GM18517 (cell line): ENCODE results near the gene IPO9.
A peak's percentile ranks its signal among the peaks of the same experiment; 100 is the strongest.
"Not testable (repeated sequence)": the region's sequence is repeated elsewhere in the genome, so short reads cannot be mapped to it uniquely, and the experiment has no call there.

Experiments used
- ATAC-seq: cut with Tn5 transposase; IDR thresholded peaks from one replicate; pipeline ENCODE4 v1.9.1; 2021; ENCODE audit warnings: mild to moderate bottlenecking, moderate library complexity; ENCODE audit not compliant: unreplicated experiment

Gene IPO9

GRCh38 chr1:201845331-201846083 lies 16.6 kb downstream of the IPO9 start:
- no peak for ATAC-seq

- ATAC-seq, result no peak
These were observed 18.2 kb downstream of the IPO9 start for GRCh38 chr1:201847150-201847549.

- ATAC-seq, result no peak
These were observed 19.3 kb downstream of the IPO9 start for GRCh38 chr1:201848230-201848629.

DNA sequence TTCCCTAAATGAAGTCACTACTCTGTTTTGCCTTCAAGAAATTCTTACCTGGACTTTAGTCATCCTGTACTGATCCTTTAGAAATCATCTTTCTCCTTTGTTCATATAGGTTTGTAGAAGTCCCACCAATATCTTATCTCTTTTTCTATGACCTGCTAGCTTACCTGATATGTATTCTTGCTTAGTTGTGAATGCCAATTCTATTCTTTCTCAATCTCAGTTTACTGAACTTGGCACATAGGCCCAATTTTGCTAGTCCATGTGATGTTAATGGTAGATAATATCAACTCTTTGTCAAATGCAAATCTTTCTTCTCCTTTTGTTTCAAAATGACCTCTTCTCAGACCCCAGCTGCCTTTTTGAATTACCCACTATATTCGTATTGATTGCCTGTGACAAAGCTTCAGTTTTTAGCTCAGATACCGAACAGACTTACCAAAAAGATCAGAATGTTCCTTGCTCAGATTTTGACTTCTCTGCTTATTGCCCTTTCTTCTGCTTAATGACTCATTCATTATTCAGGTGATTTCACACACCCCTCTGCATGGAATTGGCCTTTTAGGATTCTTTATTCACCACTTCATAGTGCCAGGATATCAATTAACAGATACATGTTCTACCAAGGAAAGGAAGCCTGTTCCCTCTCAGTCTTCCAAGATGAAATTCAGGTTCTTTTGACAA lies 20.6 kb downstream of the IPO9 start:
- ATAC-seq, result no peak

- ATAC-seq, result no peak
These were observed 21.1 kb downstream of the IPO9 start for GRCh38 chr1:201850053-201850397.

DNA sequence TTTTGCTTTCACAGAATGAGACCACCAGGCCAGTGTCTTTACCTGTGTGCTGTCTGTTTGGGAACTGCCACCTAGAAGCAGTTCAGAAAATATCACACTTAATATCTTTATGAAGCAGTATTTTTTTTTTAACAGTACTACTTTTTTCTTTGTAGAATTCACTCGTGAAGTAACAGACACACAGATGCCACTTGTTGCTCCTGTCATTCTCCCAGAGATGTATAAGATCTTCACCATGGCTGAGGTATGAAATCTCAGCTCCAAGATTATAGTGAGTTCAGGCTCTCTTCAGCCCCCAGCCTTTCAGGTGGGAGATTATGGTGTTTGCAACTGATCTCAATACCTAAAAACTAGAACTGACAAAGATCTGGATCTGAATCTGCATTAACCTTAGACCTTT lies 23.0 kb downstream of the IPO9 start:
- no peak for ATAC-seq

DNA sequence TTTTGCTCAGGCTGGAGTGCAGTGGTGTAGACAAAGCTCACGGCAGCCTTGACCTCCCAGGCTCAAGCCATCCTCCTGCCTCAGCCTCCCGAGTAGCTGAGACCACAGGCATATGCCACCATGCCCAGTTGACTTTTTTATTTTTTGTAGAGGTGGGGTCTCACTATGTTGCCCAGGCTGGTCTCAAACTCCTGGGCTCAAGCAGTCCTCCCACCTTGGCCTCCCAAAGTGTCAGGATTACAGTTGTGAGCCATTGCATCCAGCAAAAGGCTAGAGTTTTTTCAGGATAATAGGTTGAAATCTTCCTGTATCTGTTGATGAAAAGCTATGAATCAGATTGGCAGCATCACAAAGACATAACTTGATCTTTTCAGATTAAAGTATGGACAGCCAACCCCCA lies 27.8 kb downstream of the IPO9 start:
- ATAC-seq, result not testable (repeated sequence)

DNA sequence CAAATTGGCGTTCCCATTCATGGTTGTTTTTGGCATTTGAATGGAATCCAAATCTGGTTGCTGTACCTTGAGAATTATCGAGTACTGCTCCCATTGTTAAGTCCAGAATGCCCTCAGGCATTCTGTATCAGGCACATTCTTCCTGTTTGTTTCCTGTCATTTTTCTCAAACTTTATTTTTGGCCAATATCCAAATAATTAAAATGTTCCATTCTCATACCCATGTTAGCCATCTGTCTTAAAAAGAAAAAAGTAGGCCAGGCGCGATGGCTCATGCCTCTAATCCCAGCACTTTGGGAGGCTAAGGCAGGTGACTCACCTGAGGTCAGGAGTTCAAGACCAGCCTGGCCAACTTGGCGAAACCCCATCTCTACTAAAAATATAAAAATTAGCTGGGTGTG lies 30.5 kb downstream of the IPO9 start:
- ATAC-seq, result no peak

GRCh38 chr1:201861448-201861847 lies 32.5 kb downstream of the IPO9 start:
- no peak for ATAC-seq

GRCh38 chr1:201870397-201870796 lies 41.4 kb downstream of the IPO9 start:
- ATAC-seq, result no peak

- ATAC-seq, result no peak
These were observed 45.7 kb downstream of the IPO9 start for GRCh38 chr1:201874672-201875071.

GRCh38 chr1:201876148-201876818 lies 47.3 kb downstream of the IPO9 start:
- no peak for ATAC-seq

DNA sequence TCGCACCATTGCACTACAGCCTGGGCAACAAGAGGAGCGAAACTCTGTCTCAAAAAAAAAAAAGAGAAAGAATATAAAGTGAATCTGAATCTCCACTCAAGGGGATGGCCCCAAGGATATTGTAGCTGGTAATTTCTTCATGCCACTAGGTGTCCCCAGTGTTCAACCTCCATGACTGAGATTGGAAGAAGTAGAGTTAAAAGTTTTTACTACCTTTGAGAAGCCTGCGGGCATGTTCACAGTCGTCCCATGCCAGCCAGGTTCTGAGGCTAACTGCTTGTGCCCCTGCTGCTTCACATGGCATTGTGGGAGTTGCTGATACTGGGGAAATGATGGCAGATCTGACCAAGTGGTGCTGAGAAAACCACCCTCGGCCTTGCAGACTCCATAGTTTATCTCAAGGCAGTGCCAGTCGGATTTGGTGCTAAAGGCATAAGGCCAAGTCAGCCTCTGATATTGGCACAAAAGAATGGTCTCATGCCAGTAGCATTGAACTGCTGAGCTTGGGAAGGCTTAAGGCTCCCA lies 49.0 kb downstream of the IPO9 start:
- no peak for ATAC-seq

GRCh38 chr1:201880928-201881571 lies 52.1 kb downstream of the IPO9 start:
- no peak for ATAC-seq

- no peak for ATAC-seq
These were observed 52.7 kb downstream of the IPO9 start for GRCh38 chr1:201881617-201882016.

- peak; percentile 53 for ATAC-seq
These were observed 53.7 kb downstream of the IPO9 start for GRCh38 chr1:201882665-201883132.

DNA sequence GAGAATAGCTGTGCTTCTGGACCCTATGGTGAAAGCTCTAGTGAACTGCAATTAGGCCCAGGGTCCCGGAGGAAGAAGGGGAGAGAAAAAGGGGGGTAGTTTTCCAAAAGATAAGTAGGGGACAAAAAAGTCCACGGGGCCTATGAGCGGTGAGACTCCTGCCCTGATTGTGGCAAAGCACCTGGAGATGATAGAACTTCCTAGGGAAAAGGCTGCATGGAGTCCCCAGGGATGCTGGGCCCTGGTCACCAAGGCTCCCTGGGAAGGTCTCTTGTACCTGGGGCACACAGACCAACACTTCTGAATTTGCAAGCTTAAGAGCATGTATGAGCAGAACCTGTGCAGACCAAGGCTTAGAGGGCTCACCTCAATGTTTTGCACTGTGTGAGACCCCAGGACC lies 54.3 kb downstream of the IPO9 start:
- no peak for ATAC-seq

DNA sequence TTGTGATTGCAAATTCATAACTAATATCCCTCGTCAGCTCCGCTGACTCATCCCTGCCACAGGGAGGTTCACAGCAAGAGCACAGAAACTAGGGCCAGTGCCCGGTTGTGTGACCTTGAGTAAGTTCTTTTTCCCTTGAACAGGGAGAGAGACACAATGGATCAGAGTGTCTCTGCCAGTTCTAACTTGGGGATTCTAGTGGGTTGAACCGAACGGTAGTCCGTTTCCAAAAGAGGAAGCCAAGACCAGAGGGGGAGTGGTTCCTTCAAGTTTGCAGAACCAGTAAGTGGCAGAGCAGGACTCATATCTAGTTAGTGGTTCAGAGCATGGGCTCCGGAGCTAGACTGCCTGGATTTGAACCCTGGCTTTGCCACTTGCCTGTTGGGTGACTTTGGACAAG lies 54.8 kb downstream of the IPO9 start:
- ATAC-seq, result no peak

DNA sequence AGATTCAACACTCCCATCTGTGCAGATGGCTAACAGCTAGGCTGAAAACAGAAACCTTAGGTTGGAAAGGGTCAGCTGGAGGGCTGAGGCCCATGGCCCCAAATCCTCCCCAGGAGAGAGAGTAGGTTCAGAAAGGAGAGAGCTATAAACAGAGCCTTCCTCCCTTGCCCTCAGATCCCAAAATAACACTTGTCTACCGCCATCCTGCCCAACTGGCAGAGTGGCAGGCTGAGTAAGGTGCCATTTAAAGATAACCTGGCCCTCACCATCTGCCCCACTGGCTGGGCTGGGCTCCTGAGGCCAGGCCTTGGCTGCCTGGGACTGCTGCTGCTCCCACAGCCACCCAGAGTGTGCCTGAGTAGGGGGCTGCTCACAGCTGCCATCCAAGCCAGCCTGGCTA lies 55.5 kb downstream of the IPO9 start:
- ATAC-seq, result no peak

DNA sequence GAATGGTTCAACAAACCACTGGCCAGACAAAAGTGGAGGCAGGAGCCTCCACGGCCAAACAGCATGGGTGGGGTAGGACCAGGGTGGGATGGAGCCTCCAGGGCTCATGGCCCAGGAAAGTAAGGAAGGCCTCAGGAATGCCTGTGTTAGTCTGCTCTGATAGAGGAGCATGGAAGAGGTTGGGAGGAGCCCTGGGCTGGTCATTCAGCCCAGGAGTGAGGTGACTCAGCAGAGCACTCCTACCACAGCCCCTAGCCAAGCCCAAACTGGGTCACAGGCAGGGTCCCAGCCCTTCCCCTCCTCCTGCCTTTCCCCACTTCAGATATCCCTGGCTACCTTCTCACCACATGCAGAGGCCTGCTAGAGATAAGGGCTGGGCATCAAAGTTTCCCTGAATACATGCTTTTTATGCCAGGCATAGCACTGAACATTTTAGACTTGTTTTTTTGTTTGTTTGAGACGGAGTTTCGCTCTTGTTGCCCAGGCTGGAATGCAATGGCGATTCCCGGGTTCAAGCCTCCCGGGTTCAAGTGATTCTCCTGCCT lies 56.6 kb downstream of the IPO9 start:
- no peak for ATAC-seq
